HL-60 (cell line): ENCODE measurements around the gene FGF1.

Experiments used
- DNase-seq, 2 experiments: peaks; one replicate each; pipeline ENCODE4 v3.0.0-alpha.2; 2010 to 2020; ENCODE audit warnings: low read depth in 1 of 2, low spot score in 1 of 2
- H3K27ac ChIP-seq: fragments of 250-450 bp; sonication (Bioruptor Pico); replicated peaks from 2 replicates; pipeline ENCODE4 v1.5.1; 2020; ENCODE audit warnings: mild to moderate bottlenecking, moderate library complexity
- H3K27me3 ChIP-seq: fragments of 250-450 bp; sonication (Bioruptor Pico); 2 replicates; pipeline ENCODE4 v1.5.1; 2021; ENCODE audit warnings: mild to moderate bottlenecking, moderate library complexity; ENCODE audit not compliant: insufficient read depth, poor library complexity, severe bottlenecking
- H3K4me3 ChIP-seq: replicated peaks from 2 replicates; pipeline ENCODE4 v1.5.1; 2011; ENCODE audit warnings: mild to moderate bottlenecking, control low read depth, low read length; ENCODE audit not compliant: insufficient read depth
- GABPA ChIP-seq: IDR thresholded peaks from 2 replicates; pipeline ENCODE4 v1.6.1; 2012; ENCODE audit warnings: low read depth
- POLR2AphosphoS5 ChIP-seq: IDR thresholded peaks from 2 replicates; pipeline ENCODE4 v1.6.1; 2012; ENCODE audit warnings: low read depth
- REST ChIP-seq: IDR thresholded peaks from 2 replicates; pipeline ENCODE4 v1.6.1; 2012; ENCODE audit warnings: low read depth; ENCODE audit not compliant: insufficient replicate concordance
- SPI1 ChIP-seq: IDR thresholded peaks from 2 replicates; pipeline ENCODE4 v1.6.1; 2012; ENCODE audit warnings: low read depth, mild to moderate bottlenecking, borderline replicate concordance
- TF ChIP-seq, protein P1 (sequence below): IDR thresholded peaks from one replicate; pipeline ENCODE4 v1.5.1; 2011; ENCODE audit warnings: low read length, control low read depth, inconsistent platforms; ENCODE audit not compliant: insufficient read depth

FGF1 gene

GRCh38 chr5:142589720-142590119 is 96.2 kb downstream of the FGF1 start:
- no peak for DNase-seq
- Histone ChIP-seq H3K4me3 (no peak overlapping the region), H3K27ac (no peak overlapping the region), H3K27me3 (peaks cover 4% of the 10 kb centered on the region)
- TF ChIP-seq, protein P1, sequence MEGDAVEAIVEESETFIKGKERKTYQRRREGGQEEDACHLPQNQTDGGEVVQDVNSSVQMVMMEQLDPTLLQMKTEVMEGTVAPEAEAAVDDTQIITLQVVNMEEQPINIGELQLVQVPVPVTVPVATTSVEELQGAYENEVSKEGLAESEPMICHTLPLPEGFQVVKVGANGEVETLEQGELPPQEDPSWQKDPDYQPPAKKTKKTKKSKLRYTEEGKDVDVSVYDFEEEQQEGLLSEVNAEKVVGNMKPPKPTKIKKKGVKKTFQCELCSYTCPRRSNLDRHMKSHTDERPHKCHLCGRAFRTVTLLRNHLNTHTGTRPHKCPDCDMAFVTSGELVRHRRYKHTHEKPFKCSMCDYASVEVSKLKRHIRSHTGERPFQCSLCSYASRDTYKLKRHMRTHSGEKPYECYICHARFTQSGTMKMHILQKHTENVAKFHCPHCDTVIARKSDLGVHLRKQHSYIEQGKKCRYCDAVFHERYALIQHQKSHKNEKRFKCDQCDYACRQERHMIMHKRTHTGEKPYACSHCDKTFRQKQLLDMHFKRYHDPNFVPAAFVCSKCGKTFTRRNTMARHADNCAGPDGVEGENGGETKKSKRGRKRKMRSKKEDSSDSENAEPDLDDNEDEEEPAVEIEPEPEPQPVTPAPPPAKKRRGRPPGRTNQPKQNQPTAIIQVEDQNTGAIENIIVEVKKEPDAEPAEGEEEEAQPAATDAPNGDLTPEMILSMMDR = no peak
- no peak for TF ChIP-seq POLR2AphosphoS5

GRCh38 chr5:142587354-142587965 is 98.4 kb downstream of the FGF1 start:
- H3K27ac ChIP-seq = no peak overlapping the region
- TF ChIP-seq, protein P1 = peak; percentile 45
- TF ChIP-seq REST = no peak
- peak in 1 of 2 experiments; percentile 29 for DNase-seq
- H3K4me3 ChIP-seq = no peak overlapping the region
- peaks cover 5% of the 10 kb centered on the region for H3K27me3 ChIP-seq

GRCh38 chr5:142586552-142586951 is 99.3 kb downstream of the FGF1 start:
- Histone ChIP-seq H3K27ac (no peak overlapping the region), H3K4me3 (no peak overlapping the region), H3K27me3 (peaks cover 2% of the 10 kb centered on the region)
- DNase-seq = no peak
- TF ChIP-seq GABPA (no peak), POLR2AphosphoS5 (no peak), REST (no peak), SPI1 (no peak)
- TF ChIP-seq, protein P1 = no peak

GRCh38 chr5:142585451-142585850 is 100.4 kb downstream of the FGF1 start:
- Histone ChIP-seq H3K4me3 (no peak overlapping the region), H3K27me3 (peaks cover 2% of the 10 kb centered on the region), H3K27ac (no peak overlapping the region)
- DNase-seq = no peak
- TF ChIP-seq SPI1 (no peak), POLR2AphosphoS5 (no peak), GABPA (no peak), REST (no peak)
- TF ChIP-seq, protein P1 = no peak
